A673 (cell line): ENCODE results near the gene CYSTM1. TPM values are rescaled to one million over a fixed set of nuclear protein-coding genes. Genes with fewer than 3 reads are reported as not detected.

Experiments
- BruUV-seq: library from RNA; stranded (reverse); fragments of 400-500 nt; replicated peaks from 2 replicates; lab custom pipeline; 2021; lab: Mats Ljungman, UMichigan
- CTCF ChIA-PET: fragments of 300-600 bp; sonication (Branson Sonifier 250); formaldehyde crosslinking; loops from one replicate; lab custom pipeline; 2022; ENCODE audit warnings: antibody characterized with exemption; lab: Charles Lee
- POLR2A ChIA-PET: fragments of 300-600 bp; sonication (Branson Sonifier 250); formaldehyde crosslinking; loops from one replicate; lab custom pipeline; 2022; ENCODE audit warnings: antibody characterized with exemption; ENCODE audit not compliant: low non-redundant PET; lab: Charles Lee
- DNase-seq: peaks from one replicate; pipeline ENCODE4 v3.0.0-alpha.2; 2015; ENCODE audit warnings: low spot score
- H3K27ac ChIP-seq: fragments of 200-600 bp; sonication (generic); 2 replicates; pipeline ENCODE4 v1.5.1; 2016; ENCODE audit warnings: mixed run types, low read depth, mild to moderate bottlenecking, mixed read lengths, antibody characterized with exemption, low read length; ENCODE audit not compliant: poor library complexity, severe bottlenecking
- H3K27me3 ChIP-seq: fragments of 200-600 bp; sonication (generic); replicated peaks from 2 replicates; pipeline ENCODE4 v1.6.1; 2017; ENCODE audit warnings: mixed run types, low read depth, mild to moderate bottlenecking, mixed read lengths, antibody characterized with exemption, low read length; ENCODE audit not compliant: insufficient read depth, poor library complexity
- H3K36me3 ChIP-seq: fragments of 200-600 bp; sonication (generic); 2 replicates; pipeline ENCODE4 v1.6.1; 2016; ENCODE audit warnings: mixed run types, mild to moderate bottlenecking, mixed read lengths, antibody characterized with exemption, low read length; ENCODE audit not compliant: insufficient read depth, poor library complexity, severe bottlenecking
- H3K4me1 ChIP-seq: fragments of 200-600 bp; sonication (generic); 2 replicates; pipeline ENCODE4 v1.6.1; 2017; ENCODE audit warnings: mixed run types, mild to moderate bottlenecking, mixed read lengths, antibody characterized with exemption, low read length; ENCODE audit not compliant: insufficient read depth, poor library complexity, severe bottlenecking
- H3K4me3 ChIP-seq: fragments of 200-600 bp; sonication (generic); 2 replicates; pipeline ENCODE4 v1.5.1; 2016; ENCODE audit warnings: low read depth, mixed run types, mild to moderate bottlenecking, mixed read lengths, low read length; ENCODE audit not compliant: poor library complexity, severe bottlenecking
- H3K9me3 ChIP-seq: fragments of 200-600 bp; sonication (generic); 2 replicates; pipeline ENCODE4 v1.6.1; 2016; ENCODE audit warnings: mixed run types, low read depth, mild to moderate bottlenecking, mixed read lengths, antibody characterized with exemption, low read length; ENCODE audit not compliant: poor library complexity, severe bottlenecking
- EZH2 ChIP-seq: fragments of 200-600 bp; sonication (generic); IDR thresholded peaks from 2 replicates; pipeline ENCODE4 v1.6.1; 2017; ENCODE audit warnings: borderline replicate concordance, low read depth, mild to moderate bottlenecking, mixed read lengths, antibody characterized with exemption, low read length; ENCODE audit not compliant: poor library complexity, severe bottlenecking
- intact Hi-C: fragments of 100-400 bp; cut with micrococcal nuclease; formaldehyde crosslinking; loops from one replicate; pipeline ENCODE4 v1.10.0; 2022; ENCODE audit not compliant: unreplicated experiment
- total RNA-seq: library from RNA; stranded (reverse); gene quantifications from 2 replicates; pipeline ENCODE4 v1.2.3, GENCODE V29; 2021
- TF ChIP-seq, protein P1 (sequence below): fragments of 300-800, 200-600 bp; sonication (generic); conservative IDR thresholded peaks from 2 replicates; pipeline ENCODE4 v1.5.1; 2017; ENCODE audit warnings: low read depth, mild to moderate bottlenecking, antibody characterized with exemption, low read length, moderate library complexity, mixed read lengths

Gene CYSTM1
- total RNA-seq, 1 experiment from 2014 or later: 35.5 TPM

DNA sequence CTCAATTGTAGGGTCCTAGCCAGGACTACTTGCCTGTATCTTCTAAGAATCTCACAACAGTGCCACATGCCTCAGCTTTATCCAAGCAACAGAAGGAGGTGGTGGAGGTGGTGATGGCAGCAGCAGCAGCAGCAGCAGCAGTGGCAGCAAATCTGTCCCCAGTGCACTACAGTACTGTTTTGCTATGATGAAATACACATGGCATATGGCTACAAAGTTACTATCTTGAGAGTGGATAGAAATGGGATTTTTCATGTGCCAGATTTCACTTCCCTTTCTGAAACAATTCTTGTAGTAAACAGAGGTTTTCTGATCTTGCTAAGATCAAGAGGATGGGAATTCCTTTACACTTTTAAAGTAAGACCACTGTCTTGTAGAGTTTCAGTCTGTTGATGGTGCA, 8.1 kb upstream of the CYSTM1 start:
- DNase-seq: no peak
- no peaks in the 10 kb centered on the region for H3K9me3 ChIP-seq
- intact Hi-C loops: no loop called here
- BruUV-seq: no TSS peak
- no peak for TF ChIP-seq EZH2
- TF ChIP-seq, protein P1, sequence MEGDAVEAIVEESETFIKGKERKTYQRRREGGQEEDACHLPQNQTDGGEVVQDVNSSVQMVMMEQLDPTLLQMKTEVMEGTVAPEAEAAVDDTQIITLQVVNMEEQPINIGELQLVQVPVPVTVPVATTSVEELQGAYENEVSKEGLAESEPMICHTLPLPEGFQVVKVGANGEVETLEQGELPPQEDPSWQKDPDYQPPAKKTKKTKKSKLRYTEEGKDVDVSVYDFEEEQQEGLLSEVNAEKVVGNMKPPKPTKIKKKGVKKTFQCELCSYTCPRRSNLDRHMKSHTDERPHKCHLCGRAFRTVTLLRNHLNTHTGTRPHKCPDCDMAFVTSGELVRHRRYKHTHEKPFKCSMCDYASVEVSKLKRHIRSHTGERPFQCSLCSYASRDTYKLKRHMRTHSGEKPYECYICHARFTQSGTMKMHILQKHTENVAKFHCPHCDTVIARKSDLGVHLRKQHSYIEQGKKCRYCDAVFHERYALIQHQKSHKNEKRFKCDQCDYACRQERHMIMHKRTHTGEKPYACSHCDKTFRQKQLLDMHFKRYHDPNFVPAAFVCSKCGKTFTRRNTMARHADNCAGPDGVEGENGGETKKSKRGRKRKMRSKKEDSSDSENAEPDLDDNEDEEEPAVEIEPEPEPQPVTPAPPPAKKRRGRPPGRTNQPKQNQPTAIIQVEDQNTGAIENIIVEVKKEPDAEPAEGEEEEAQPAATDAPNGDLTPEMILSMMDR: no peak
- CTCF ChIA-PET: no interaction called here
- no peaks in the 10 kb centered on the region for H3K4me1 ChIP-seq
- no peak overlapping the region for H3K27ac ChIP-seq
- no peaks in the 10 kb centered on the region for H3K27me3 ChIP-seq
- POLR2A ChIA-PET: no interaction called here
- no peak overlapping the region for H3K4me3 ChIP-seq
- H3K36me3 ChIP-seq: no peaks in the 10 kb centered on the region

DNA sequence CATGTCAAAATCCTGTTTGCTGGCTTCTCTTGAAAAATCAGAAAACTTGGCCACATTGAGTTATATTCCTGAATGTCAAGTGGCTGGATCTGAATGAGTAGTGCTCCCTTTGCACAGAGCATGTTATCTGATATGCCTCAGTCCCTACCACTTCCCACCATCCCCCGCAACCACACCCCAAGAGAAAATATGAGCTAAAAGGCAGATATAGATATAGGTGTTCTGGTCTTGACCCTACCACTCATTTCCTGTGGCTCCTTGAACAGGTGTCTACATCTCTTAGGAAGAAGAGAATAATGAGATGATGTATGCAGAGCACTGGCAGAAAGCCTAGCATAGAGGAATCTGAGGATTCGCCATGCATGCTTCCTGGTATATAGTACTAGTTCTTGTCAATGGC, 6.6 kb upstream of the CYSTM1 start:
- BruUV-seq: no TSS peak
- ChIA-PET POLR2A (no interaction called here), CTCF (no interaction called here)
- H3K27ac ChIP-seq: no peak overlapping the region
- TF ChIP-seq, protein P1: no peak
- no peak for TF ChIP-seq EZH2
- no peaks in the 10 kb centered on the region for H3K36me3 ChIP-seq
- no peak overlapping the region for H3K4me3 ChIP-seq
- intact Hi-C loops: no loop called here
- H3K4me1 ChIP-seq: no peaks in the 10 kb centered on the region
- no peaks in the 10 kb centered on the region for H3K27me3 ChIP-seq
- H3K9me3 ChIP-seq: no peaks in the 10 kb centered on the region
- DNase-seq: no peak

DNA sequence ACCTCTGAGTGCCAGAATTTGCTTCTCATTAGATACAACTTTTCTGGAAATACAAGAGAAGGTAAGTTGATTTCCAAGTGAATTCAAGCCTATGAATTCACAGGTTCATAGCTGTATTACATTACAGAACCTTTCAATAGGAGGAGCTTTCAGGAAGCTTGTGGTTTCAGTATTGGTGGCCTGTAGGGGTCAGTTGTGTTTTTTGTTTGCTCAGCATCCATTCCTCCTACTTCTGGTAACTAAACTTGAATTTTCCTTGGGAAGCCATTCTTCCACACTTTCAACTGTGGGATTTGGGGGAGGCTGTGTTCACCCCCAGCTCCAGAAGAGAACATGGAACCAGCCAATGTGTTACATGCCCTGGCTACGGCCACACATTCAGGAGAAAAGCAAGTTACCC, 5.6 kb upstream of the CYSTM1 start:
- no peak for DNase-seq
- Histone ChIP-seq H3K4me1 (peaks cover 2% of the 10 kb centered on the region), H3K27ac (no peak overlapping the region), H3K36me3 (no peaks in the 10 kb centered on the region), H3K4me3 (no peak overlapping the region), H3K9me3 (no peaks in the 10 kb centered on the region), H3K27me3 (no peaks in the 10 kb centered on the region)
- intact Hi-C loops: no loop called here
- BruUV-seq: no TSS peak
- ChIA-PET POLR2A (no interaction called here), CTCF (interaction anchor here (0.6 kb wide), 1 partner anchor 160 kb away, joined by 6 read pairs; no protein-coding TSS in a partner anchor)
- no peak for TF ChIP-seq EZH2
- TF ChIP-seq, protein P1: no peak
